Esophagus muscularis mucosa (tissue), 4 donors: ENCODE results near the gene FARSB. TPM values are rescaled to one million over a fixed set of nuclear protein-coding genes. Genes with fewer than 3 reads are reported as not detected.

ENCODE experiments used
- DNase-seq: peaks from one replicate; pipeline ENCODE4 v3.0.0-alpha.2; 2017; ENCODE audit errors: extremely low spot score
- H3K27ac ChIP-seq, 4 donors: fragments of 200-600 bp; sonication (generic); replicated peaks in 1 of 4; 1 replicate in 3 of 4; 2 replicates in 1 of 4; pipeline ENCODE4 v1.5.1; 2016 to 2019; ENCODE audit warnings: mild to moderate bottlenecking in 1 of 4
- H3K27me3 ChIP-seq, 4 donors: fragments of 200-600 bp; sonication (generic); one replicate each; pipeline versions ENCODE4 v1.5.1 to v1.6.0; 2016 to 2019
- H3K36me3 ChIP-seq, 4 donors: fragments of 200-600 bp; sonication (generic); one replicate each; pipeline ENCODE4 v1.5.1; 2016 to 2019
- H3K4me1 ChIP-seq, 4 donors: fragments of 200-600 bp; sonication (generic); one replicate each; pipeline ENCODE4 v1.5.1; 2016 to 2019
- H3K4me3 ChIP-seq, 4 donors: fragments of 200-600 bp; sonication (generic); 1 replicate in 2 of 4; 2 replicates in 2 of 4; pipeline ENCODE4 v1.5.1; 2016 to 2019; ENCODE audit warnings: mild to moderate bottlenecking in 4 of 4, moderate library complexity in 1 of 4
- H3K9me3 ChIP-seq, 4 donors: fragments of 200-600 bp; sonication (generic); 1 replicate in 3 of 4; 2 replicates in 1 of 4; pipeline ENCODE4 v1.5.1; 2016 to 2019
- EP300 ChIP-seq: sonication (generic); formaldehyde crosslinking; IDR thresholded peaks from one replicate; pipeline ENCODE4 v1.6.1; 2017; ENCODE audit warnings: antibody characterized with exemption
- POLR2A ChIP-seq: fragments of 450-650 bp; IDR thresholded peaks from one replicate; pipeline ENCODE4 v1.6.1; 2017; ENCODE audit warnings: antibody characterized with exemption, moderate library complexity, mild to moderate bottlenecking, low read depth
- POLR2AphosphoS5 ChIP-seq, 2 donors: sonication (generic); formaldehyde crosslinking; IDR thresholded peaks; one replicate each; pipeline ENCODE4 v1.6.1; 2017; ENCODE audit warnings: antibody characterized with exemption in 2 of 2
- WGBS: methylation state at CpG from one replicate; pipeline ENCODE4 v1.1.5; 2018; 5-methylcytosine and 5-hydroxymethylcytosine counted together
- intact Hi-C: fragments of 100-400 bp; cut with DNase I; formaldehyde crosslinking; loops from one replicate; pipeline ENCODE4 v1.15.1; 2023
- total RNA-seq, 4 donors: library from RNA; depleted of rRNA; stranded (reverse); fragments of >200 nt; gene quantifications; one replicate each; pipeline versions ENCODE4 v1.1.0 to v1.2.1, GENCODE V29; 2016
- TF ChIP-seq, protein P1 (sequence below), 3 experiments: fragments of 200-600 bp in 2 of 3; fragments of 450-650 bp in 1 of 3; sonication (generic) in 2 of 3; IDR thresholded peaks; one replicate each; pipeline ENCODE4 v1.5.1; 2017 to 2019; ENCODE audit warnings: antibody characterized with exemption in 3 of 3, mild to moderate bottlenecking in 2 of 3, moderate library complexity in 1 of 3

FARSB gene
- total RNA-seq, 4 donors from 2014 or later = 11.9 to 14.4 (median 12.4) TPM

DNA sequence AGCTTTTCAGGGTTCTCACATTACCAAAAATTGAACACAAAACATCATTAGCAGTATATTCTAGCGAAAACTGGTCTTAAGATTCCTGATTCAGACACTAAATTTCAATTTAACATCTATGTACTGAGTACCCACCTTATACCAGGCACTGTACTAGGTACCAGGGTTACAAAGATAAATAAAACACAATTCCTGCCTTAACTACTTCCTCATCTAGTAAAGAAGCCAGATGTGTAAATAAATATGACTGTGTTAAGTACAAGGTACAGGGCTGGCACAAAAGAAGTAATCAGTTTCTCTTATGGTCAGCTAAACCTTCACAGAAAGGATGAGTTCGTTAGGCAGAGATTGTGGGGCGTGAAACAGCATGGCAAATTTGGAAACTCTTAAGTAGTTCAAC lies 6.1 kb downstream of the FARSB start:
- 93% methylated on average over 3 of the region's 3 CpGs for WGBS
- H3K9me3 ChIP-seq = no peaks in the 10 kb centered on the region

DNA sequence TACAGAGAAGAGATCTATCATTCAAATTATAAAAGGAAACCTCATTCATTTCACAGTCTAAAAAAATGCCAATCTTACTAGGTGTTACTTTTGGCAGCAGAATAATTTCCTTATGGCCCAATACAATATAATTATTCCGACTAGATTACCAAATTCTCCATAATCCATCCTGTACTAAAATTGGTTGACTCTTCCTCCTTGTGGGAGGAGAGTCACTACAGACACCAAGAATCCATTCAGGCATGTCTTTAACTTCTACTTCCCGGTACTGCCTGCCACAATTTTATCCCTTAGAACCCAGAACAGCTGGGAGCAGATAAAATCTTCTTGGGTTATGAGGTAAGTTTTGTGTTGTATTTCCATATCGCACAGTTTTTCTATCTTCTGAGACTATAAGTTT lies 9.9 kb downstream of the FARSB start:
- Histone ChIP-seq H3K27me3 (no peaks in the 10 kb centered on the region), H3K27ac (no peak overlapping the region), H3K4me3 (no peak overlapping the region), H3K36me3 (peaks cover 18 to 66% (median 50%) of the 10 kb centered on the region in 4 donors), H3K4me1 (no peaks in the 10 kb centered on the region), H3K9me3 (no peaks in the 10 kb centered on the region)
- WGBS = 94% methylated on average over 3 of the region's 3 CpGs
- intact Hi-C loops = no loop called here
- TF ChIP-seq, protein P1, sequence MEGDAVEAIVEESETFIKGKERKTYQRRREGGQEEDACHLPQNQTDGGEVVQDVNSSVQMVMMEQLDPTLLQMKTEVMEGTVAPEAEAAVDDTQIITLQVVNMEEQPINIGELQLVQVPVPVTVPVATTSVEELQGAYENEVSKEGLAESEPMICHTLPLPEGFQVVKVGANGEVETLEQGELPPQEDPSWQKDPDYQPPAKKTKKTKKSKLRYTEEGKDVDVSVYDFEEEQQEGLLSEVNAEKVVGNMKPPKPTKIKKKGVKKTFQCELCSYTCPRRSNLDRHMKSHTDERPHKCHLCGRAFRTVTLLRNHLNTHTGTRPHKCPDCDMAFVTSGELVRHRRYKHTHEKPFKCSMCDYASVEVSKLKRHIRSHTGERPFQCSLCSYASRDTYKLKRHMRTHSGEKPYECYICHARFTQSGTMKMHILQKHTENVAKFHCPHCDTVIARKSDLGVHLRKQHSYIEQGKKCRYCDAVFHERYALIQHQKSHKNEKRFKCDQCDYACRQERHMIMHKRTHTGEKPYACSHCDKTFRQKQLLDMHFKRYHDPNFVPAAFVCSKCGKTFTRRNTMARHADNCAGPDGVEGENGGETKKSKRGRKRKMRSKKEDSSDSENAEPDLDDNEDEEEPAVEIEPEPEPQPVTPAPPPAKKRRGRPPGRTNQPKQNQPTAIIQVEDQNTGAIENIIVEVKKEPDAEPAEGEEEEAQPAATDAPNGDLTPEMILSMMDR (IDR thresholded peaks at IDR 0.05) = no peak
- DNase-seq = no peak

More for the DNA sequence above, 6.1 kb downstream of the FARSB start:
- Histone ChIP-seq H3K27ac (no peak overlapping the region), H3K4me3 (no peak overlapping the region), H3K36me3 (peaks cover 0 to 31% (median 26%) of the 10 kb centered on the region in 4 donors), H3K27me3 (no peaks in the 10 kb centered on the region), H3K4me1 (peaks cover 4 to 28% (median 17%) of the 10 kb centered on the region in 4 donors)
- TF ChIP-seq POLR2A (no peak), EP300 (no peak), POLR2AphosphoS5 (IDR thresholded peaks at IDR 0.05) (no peak)
- TF ChIP-seq, protein P1 (IDR thresholded peaks at IDR 0.05) = no peak
- intact Hi-C loops = no loop called here
- DNase-seq = no peak

DNA sequence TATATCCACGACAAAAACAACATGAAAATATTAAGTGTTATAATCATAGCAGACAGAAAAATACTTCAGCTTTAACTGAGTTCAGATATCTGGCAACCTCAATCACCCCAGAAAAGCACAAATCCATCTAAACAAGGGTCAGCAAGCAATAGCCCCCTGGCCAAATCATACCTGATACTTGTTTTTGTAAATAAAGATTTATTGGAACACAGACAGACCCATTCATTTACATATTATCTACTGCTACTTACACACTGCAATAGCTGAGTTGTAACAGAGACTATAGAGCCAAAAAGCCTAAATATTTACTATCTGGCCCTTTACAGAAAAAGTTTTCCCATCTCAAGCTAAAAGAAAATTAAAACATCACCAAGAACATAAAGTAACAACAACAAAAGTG lies 12.8 kb downstream of the FARSB start:
- TF ChIP-seq POLR2AphosphoS5 (IDR thresholded peaks at IDR 0.05) (no peak), EP300 (no peak), POLR2A (no peak)
- TF ChIP-seq, protein P1 (IDR thresholded peaks at IDR 0.05) = no peak
- intact Hi-C loops = no loop called here
- H3K9me3 ChIP-seq = no peaks in the 10 kb centered on the region
- H3K27ac ChIP-seq = no peak overlapping the region
- no peak overlapping the region for H3K4me3 ChIP-seq
- no peaks in the 10 kb centered on the region for H3K27me3 ChIP-seq
- H3K4me1 ChIP-seq = no peaks in the 10 kb centered on the region
- WGBS = 96% methylated on average over 1 of the region's 1 CpG
- peaks cover 29 to 90% (median 68%) of the 10 kb centered on the region in 4 donors for H3K36me3 ChIP-seq
- DNase-seq = no peak

GRCh38 chr2:222641336-222641735 lies 14.6 kb downstream of the FARSB start:
- H3K4me1 ChIP-seq = no peaks in the 10 kb centered on the region
- H3K27me3 ChIP-seq = no peaks in the 10 kb centered on the region
- 94% methylated on average over 2 of the region's 2 CpGs for WGBS
- H3K4me3 ChIP-seq = no peak overlapping the region
- H3K9me3 ChIP-seq = no peaks in the 10 kb centered on the region
- no peak for DNase-seq
- H3K36me3 ChIP-seq = peaks cover 37 to 89% (median 67%) of the 10 kb centered on the region in 4 donors
- H3K27ac ChIP-seq = no peak overlapping the region
- TF ChIP-seq POLR2A (no peak), EP300 (no peak)
- TF ChIP-seq, protein P1 (IDR thresholded peaks at IDR 0.05) = no peak
- intact Hi-C loops = no loop called here

- intact Hi-C loops = no loop called here
- Histone ChIP-seq H3K27ac (no peak overlapping the region), H3K9me3 (no peaks in the 10 kb centered on the region), H3K4me1 (no peaks in the 10 kb centered on the region), H3K27me3 (no peaks in the 10 kb centered on the region), H3K4me3 (no peak overlapping the region), H3K36me3 (peaks cover 31 to 98% (median 73%) of the 10 kb centered on the region in 4 donors)
- TF ChIP-seq POLR2A (no peak), POLR2AphosphoS5 (IDR thresholded peaks at IDR 0.05) (no peak), EP300 (no peak)
- TF ChIP-seq, protein P1 (IDR thresholded peaks at IDR 0.05) = no peak
- DNase-seq = no peak
- WGBS = 100% methylated on average over 1 of the region's 1 CpG
These were observed 18.8 kb downstream of the FARSB start for GRCh38 chr2:222637067-222637466.
